HL-60 (cell line): Measurements from ENCODE around the gene NAPSA.

Source experiments
- POLR2AphosphoS5 ChIP-seq: IDR thresholded peaks from 2 replicates; pipeline ENCODE4 v1.6.1; 2012; ENCODE audit warnings: low read depth
- SPI1 ChIP-seq: IDR thresholded peaks from 2 replicates; pipeline ENCODE4 v1.6.1; 2012; ENCODE audit warnings: low read depth, mild to moderate bottlenecking, borderline replicate concordance
- TF ChIP-seq, protein P1 (sequence below): IDR thresholded peaks from one replicate; pipeline ENCODE4 v1.5.1; 2011; ENCODE audit warnings: low read length, control low read depth, inconsistent platforms; ENCODE audit not compliant: insufficient read depth

DNA sequence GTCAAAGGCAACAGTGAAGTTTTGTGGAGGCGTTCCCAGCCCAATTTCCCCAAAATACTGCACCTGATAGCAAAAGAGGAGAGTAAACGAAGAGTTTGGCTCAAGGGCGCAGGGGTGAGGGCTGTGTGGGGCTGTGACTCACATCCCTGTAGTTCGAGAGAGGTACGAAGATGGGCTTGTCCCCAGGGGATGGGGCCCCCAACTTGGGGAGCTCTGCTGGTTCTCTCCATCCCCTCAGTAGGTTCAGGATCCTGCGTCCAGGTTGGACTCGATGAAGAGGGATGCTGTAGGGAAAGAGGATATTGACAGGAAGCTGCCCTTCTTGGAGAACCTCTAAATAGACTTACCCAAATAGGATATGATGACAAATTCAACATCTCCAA, 3.4 kb downstream of the NAPSA start:
- TF ChIP-seq, protein P1, sequence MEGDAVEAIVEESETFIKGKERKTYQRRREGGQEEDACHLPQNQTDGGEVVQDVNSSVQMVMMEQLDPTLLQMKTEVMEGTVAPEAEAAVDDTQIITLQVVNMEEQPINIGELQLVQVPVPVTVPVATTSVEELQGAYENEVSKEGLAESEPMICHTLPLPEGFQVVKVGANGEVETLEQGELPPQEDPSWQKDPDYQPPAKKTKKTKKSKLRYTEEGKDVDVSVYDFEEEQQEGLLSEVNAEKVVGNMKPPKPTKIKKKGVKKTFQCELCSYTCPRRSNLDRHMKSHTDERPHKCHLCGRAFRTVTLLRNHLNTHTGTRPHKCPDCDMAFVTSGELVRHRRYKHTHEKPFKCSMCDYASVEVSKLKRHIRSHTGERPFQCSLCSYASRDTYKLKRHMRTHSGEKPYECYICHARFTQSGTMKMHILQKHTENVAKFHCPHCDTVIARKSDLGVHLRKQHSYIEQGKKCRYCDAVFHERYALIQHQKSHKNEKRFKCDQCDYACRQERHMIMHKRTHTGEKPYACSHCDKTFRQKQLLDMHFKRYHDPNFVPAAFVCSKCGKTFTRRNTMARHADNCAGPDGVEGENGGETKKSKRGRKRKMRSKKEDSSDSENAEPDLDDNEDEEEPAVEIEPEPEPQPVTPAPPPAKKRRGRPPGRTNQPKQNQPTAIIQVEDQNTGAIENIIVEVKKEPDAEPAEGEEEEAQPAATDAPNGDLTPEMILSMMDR, result no peak
- TF ChIP-seq SPI1 (no peak), POLR2AphosphoS5 (no peak)
